Nephron progenitor cell (in vitro differentiated cells): ENCODE measurements around the gene POU5F1.
"Not testable (repeated sequence)": the region's sequence is repeated elsewhere in the genome, so short reads cannot be mapped to it uniquely, and the experiment has no call there.

Source experiments
- DNase-seq: peaks from one replicate; pipeline ENCODE4 v3.0.0; 2021
- H3K27ac Mint-ChIP-seq: 2 replicates; pipeline ENCODE4 v1.8.0; 2021; ENCODE audit warnings: mild to moderate bottlenecking, moderate library complexity, mixed read lengths
- H3K27me3 Mint-ChIP-seq: 2 replicates; pipeline ENCODE4 v1.8.0; 2021; ENCODE audit warnings: mild to moderate bottlenecking, low read depth, mixed read lengths; ENCODE audit not compliant: poor library complexity
- H3K36me3 Mint-ChIP-seq: 2 replicates; pipeline ENCODE4 v1.8.0; 2021; ENCODE audit warnings: low read depth, mixed read lengths
- H3K4me1 Mint-ChIP-seq: 2 replicates; pipeline ENCODE4 v1.8.0; 2021; ENCODE audit warnings: mixed read lengths
- H3K4me3 Mint-ChIP-seq: 2 replicates; pipeline ENCODE4 v1.8.0; 2021; ENCODE audit warnings: mild to moderate bottlenecking, moderate library complexity, mixed read lengths
- H3K9me3 Mint-ChIP-seq: 2 replicates; pipeline ENCODE4 v1.8.0; 2021; ENCODE audit warnings: mild to moderate bottlenecking, moderate library complexity, mixed read lengths
- TF ChIP-seq, protein P1 (sequence below): fragments of 200-600 bp; sonication (generic); IDR thresholded peaks from 2 replicates; pipeline ENCODE4 v1.5.0; 2021; ENCODE audit warnings: antibody characterized with exemption

Gene POU5F1

DNA sequence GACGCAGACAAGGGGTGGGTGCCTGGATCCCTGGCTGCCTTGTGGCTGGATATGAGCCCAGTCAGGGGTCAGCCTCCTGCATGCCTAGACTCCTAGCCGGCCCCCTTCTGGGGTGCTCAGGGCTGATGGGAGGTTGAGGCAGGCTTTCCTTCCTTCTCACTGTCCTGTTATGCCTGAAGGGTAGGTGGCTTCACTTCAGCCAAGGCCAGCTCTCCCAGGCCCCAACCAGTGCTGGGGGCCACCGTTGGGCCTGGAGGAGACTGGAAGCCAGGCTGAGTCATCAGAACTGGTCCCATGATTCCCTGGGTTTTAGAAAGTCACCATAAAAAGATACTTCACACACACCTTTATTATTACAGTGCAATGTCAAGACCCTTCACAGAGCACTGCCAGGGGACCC lies 2.9 kb upstream of the POU5F1 start:
- TF ChIP-seq, protein P1, sequence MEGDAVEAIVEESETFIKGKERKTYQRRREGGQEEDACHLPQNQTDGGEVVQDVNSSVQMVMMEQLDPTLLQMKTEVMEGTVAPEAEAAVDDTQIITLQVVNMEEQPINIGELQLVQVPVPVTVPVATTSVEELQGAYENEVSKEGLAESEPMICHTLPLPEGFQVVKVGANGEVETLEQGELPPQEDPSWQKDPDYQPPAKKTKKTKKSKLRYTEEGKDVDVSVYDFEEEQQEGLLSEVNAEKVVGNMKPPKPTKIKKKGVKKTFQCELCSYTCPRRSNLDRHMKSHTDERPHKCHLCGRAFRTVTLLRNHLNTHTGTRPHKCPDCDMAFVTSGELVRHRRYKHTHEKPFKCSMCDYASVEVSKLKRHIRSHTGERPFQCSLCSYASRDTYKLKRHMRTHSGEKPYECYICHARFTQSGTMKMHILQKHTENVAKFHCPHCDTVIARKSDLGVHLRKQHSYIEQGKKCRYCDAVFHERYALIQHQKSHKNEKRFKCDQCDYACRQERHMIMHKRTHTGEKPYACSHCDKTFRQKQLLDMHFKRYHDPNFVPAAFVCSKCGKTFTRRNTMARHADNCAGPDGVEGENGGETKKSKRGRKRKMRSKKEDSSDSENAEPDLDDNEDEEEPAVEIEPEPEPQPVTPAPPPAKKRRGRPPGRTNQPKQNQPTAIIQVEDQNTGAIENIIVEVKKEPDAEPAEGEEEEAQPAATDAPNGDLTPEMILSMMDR: no peak
- Mint-ChIP-seq H3K27ac (no peak overlapping the region), H3K9me3 (peaks cover 3% of the 10 kb centered on the region), H3K4me3 (no peak overlapping the region), H3K36me3 (no peaks in the 10 kb centered on the region), H3K4me1 (peaks cover 27% of the 10 kb centered on the region), H3K27me3 (peaks cover 61% of the 10 kb centered on the region)
- DNase-seq: no peak

DNA sequence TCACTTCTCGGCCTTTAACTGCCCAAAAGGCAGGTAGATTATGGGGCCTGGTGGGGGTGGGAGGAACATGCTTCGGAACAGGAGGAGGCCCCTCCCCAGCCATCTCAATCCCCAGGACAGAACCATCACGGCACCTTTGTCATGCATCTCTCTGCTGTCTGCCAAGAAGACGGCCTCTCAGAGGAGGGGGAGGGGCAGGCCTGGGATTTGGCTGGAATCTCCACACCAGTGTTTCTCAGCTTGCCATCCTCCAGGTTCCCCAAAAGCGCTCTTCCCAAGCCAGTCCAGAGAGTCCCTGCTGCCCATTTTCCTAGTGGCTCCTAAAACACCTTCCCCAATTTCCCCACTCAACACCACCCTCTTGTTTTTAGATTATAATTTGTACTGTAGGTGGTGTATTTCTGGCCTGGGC lies 2.5 kb upstream of the POU5F1 start:
- no peak overlapping the region for H3K27ac Mint-ChIP-seq
- no peak overlapping the region for H3K4me3 Mint-ChIP-seq
- peaks cover 65% of the 10 kb centered on the region for H3K27me3 Mint-ChIP-seq
- no peaks in the 10 kb centered on the region for H3K36me3 Mint-ChIP-seq
- peak; percentile 23 for DNase-seq
- peaks cover 3% of the 10 kb centered on the region for H3K9me3 Mint-ChIP-seq
- peaks cover 28% of the 10 kb centered on the region for H3K4me1 Mint-ChIP-seq
- TF ChIP-seq, protein P1: no peak

DNA sequence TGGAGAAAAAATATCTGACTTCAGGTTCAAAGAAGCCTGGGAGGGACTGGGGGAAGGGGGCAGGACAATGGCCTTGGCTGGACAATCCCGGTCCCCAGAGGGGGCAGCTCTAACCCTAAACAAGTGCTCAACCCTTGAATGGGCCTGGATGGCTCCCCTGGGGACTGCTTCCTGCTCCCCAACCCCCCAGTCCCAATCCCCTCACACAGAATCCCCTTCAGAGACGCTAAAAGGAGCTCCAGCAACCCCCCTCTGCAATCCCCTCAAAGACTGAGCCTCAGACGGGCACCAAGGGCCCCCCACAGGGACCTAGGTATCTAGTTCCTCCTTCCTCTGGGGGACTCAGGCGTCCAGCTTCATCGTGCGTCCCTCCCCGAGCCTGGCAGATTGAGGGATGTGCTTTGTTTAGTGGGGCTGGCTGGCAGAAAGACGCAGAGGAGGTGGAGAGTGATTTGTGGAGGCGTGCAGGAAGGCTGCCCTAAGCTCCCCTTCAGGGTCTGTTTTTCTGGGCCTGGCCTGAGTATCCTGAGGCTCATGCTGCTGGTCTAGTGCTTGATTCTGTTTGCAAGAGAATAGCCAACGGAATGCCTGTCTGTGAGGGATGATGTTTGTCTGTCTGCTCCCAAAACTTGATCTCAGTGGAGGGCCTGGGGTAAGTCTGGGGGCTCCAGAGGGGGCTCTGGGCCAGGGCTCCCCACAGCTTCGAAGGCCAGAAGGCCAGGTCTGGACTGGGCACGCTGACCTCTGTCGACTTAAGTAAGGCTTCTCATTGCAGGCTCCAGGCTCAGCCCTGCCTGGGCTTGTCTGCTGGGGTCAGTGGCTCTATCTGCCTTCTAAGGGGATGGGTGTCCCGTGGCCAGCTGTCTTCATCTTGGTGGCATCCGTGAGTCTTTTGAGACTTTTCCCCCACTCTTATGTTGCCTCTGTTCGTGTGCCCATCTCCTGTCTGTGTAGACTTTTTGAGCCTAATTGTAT lies 1.7 kb upstream of the POU5F1 start:
- Mint-ChIP-seq H3K27ac (no peak overlapping the region), H3K36me3 (no peaks in the 10 kb centered on the region), H3K4me3 (no peak overlapping the region), H3K4me1 (peaks cover 28% of the 10 kb centered on the region), H3K9me3 (peaks cover 3% of the 10 kb centered on the region), H3K27me3 (peaks cover 73% of the 10 kb centered on the region)
- TF ChIP-seq, protein P1: no peak
- no peak for DNase-seq

DNA sequence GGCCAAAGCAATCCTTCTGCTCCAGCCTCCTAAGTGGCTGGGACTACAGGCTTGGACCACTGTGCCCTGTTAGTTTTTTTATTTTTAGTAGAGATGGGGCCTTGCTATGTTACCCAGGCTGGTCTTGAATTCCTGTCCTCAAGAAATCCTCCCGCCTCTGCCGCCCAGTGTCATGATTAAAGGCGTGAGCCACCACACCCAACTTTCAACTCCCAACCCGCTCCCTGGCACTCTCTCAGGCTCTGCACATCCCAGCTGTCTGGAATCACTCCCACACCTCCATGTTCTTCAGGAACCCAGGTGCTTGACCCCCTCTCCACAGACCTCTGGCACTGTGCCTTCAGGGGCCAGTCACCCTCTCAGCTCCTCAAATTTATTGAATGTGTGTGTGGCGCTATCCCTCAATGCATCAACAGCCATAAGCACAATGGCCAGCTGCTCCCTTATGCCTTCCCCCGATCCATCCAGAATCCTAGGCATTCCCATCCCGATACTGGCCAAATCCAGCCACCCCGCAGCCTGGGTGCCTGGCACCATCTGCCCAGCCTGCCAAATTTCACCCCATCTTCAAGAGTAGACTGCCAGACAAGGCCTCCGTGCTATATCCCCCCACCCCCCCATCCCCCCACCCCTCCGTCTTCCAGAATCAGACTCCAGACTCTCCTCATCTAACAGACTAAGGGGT lies 647 bp upstream of the POU5F1 start:
- Mint-ChIP-seq H3K36me3 (no peaks in the 10 kb centered on the region), H3K4me3 (no peak overlapping the region), H3K4me1 (peaks cover 28% of the 10 kb centered on the region), H3K9me3 (peaks cover 3% of the 10 kb centered on the region), H3K27ac (no peak overlapping the region), H3K27me3 (peaks cover 83% of the 10 kb centered on the region)
- DNase-seq: no peak
- TF ChIP-seq, protein P1: no peak

DNA sequence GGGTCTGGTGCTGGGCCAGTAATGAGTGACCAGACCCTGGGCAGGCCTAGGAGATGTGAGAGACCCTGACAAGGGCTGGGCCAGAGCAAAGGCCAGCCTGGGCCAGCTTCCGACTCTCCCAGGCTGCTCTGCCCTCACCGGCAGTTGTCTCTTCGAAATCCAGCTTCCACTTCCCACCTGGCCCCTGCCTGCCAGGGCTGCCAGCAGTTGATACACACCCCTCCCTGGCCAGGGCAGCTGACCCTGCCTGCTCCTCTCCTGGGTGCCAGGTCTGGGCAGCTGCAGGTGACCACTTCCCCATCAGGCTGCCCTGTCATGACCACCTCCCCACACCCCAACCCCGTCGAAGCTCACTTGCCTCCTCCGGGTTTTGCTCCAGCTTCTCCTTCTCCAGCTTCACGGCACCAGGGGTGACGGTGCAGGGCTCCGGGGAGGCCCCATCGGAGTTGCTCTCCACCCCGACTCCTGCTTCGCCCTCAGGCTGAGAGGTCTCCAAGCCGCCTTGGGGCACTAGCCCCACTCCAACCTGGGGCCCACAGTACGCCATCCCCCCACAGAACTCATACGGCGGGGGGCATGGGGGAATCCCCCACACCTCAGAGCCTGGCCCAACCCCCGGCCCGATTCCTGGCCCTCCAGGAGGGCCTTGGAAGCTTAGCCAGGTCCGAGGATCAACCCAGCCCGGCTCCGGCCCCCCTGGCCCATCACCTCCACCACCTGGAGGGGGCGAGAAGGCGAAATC lies 453 bp downstream of the POU5F1 start:
- Mint-ChIP-seq H3K27me3 (peaks cover 88% of the 10 kb centered on the region), H3K4me1 (peaks cover 28% of the 10 kb centered on the region)
- H3K4me3 Mint-ChIP-seq, H3K36me3 Mint-ChIP-seq, H3K9me3 Mint-ChIP-seq, DNase-seq, H3K27ac Mint-ChIP-seq: not testable (repeated sequence)
